H1 (cell line): Measurements from ENCODE around the gene TRIM65. TPM values are rescaled to one million over a fixed set of nuclear protein-coding genes. Genes with fewer than 3 reads are reported as not detected.

Experiments
- CTCF ChIA-PET: fragments of 300-600 bp; sonication (Branson Sonifier 250); formaldehyde crosslinking; loops from one replicate; lab custom pipeline; 2021; ENCODE audit not compliant: partially characterized antibody; lab: Charles Lee
- POLR2A ChIA-PET: fragments of 300-600 bp; sonication (Branson Sonifier 250); formaldehyde crosslinking; loops from one replicate; lab custom pipeline; 2021; ENCODE audit warnings: inconsistent platforms; ENCODE audit not compliant: partially characterized antibody; lab: Charles Lee
- DNase-seq, 2 experiments: peaks; one replicate each; pipeline versions ENCODE4 v3.0.0 to v3.0.0-alpha.2; 2010 to 2022; ENCODE audit warnings: low spot score in 2 of 2, low read depth in 1 of 2, mixed read lengths in 1 of 2
- FAIRE-seq: peaks from 2 replicates; lab custom pipeline; 2011; peaks lifted over from hg19 to GRCh38; lab: Jason Lieb, UNC
- H2AFZ ChIP-seq: 2 replicates; pipeline ENCODE4 v1.8.1; 2012; ENCODE audit warnings: low read length, inconsistent platforms
- H2AK5ac ChIP-seq: 2 replicates; pipeline ENCODE4 v1.6.1; 2013; ENCODE audit warnings: low read depth, low read length
- H2BK120ac ChIP-seq: replicated peaks from 2 replicates; pipeline ENCODE3; 2013; ENCODE audit warnings: low read depth, low read length, inconsistent platforms
- H2BK12ac ChIP-seq: 2 replicates; pipeline ENCODE4 v1.6.1; 2013; ENCODE audit warnings: low read depth, low read length
- H2BK15ac ChIP-seq: 2 replicates; pipeline ENCODE4 v1.6.1; 2013; ENCODE audit warnings: low read length
- H2BK20ac ChIP-seq: 2 replicates; pipeline ENCODE4 v1.6.1; 2013; ENCODE audit warnings: low read length
- H2BK5ac ChIP-seq: 2 replicates; pipeline ENCODE4 v1.6.1; 2013; ENCODE audit warnings: low read depth, low read length
- H3K14ac ChIP-seq: 2 replicates; pipeline ENCODE4 v1.6.1; 2013; ENCODE audit warnings: inconsistent platforms; ENCODE audit not compliant: insufficient read length
- H3K18ac ChIP-seq: 2 replicates; pipeline ENCODE4 v1.6.1; 2013; ENCODE audit warnings: low read length; ENCODE audit errors: extremely low read depth
- H3K23ac ChIP-seq: 2 replicates; pipeline ENCODE4 v1.6.1; 2013; ENCODE audit warnings: inconsistent platforms; ENCODE audit not compliant: insufficient read length
- H3K23me2 ChIP-seq: 2 replicates; pipeline ENCODE4 v1.6.1; 2013; ENCODE audit warnings: low read depth, low read length
- H3K27ac ChIP-seq: 2 replicates; pipeline ENCODE4 v1.6.1; 2011; ENCODE audit warnings: low read depth, low read length, inconsistent platforms
- H3K27me3 ChIP-seq, 4 experiments: replicated peaks in 1 of 4; 1 replicate in 1 of 4; 2 replicates in 3 of 4; pipeline versions ENCODE4 v1.6.1 to v1.8.1; 2011 to 2013; ENCODE audit warnings: low read length in 3 of 4, mild to moderate bottlenecking in 3 of 4, inconsistent platforms in 2 of 4, mixed read lengths in 2 of 4, moderate library complexity in 1 of 4; ENCODE audit not compliant: control insufficient read depth in 3 of 4, insufficient read depth in 3 of 4; ENCODE audit errors: extremely low read depth in 1 of 4
- H3K36me3 ChIP-seq, 4 experiments: 2 replicates each; pipeline versions ENCODE4 v1.6.1 to v1.8.1; 2011 to 2013; ENCODE audit warnings: mild to moderate bottlenecking in 4 of 4, low read length in 3 of 4, moderate library complexity in 2 of 4, control low read depth in 1 of 4, inconsistent platforms in 1 of 4; ENCODE audit not compliant: insufficient read depth in 4 of 4, control insufficient read depth in 2 of 4
- H3K4ac ChIP-seq: replicated peaks from 2 replicates; pipeline ENCODE3; 2013; ENCODE audit warnings: low read length, low read depth, mixed read lengths, inconsistent platforms; ENCODE audit not compliant: insufficient read length
- H3K4me1 ChIP-seq, 4 experiments: replicated peaks in 1 of 4; 1 replicate in 1 of 4; 2 replicates in 3 of 4; pipeline versions ENCODE4 v1.6.1 to v1.8.1; 2011 to 2013; ENCODE audit warnings: low read length in 3 of 4, inconsistent platforms in 2 of 4, mixed read lengths in 1 of 4; ENCODE audit not compliant: insufficient read depth in 4 of 4, control insufficient read depth in 3 of 4
- H3K4me2 ChIP-seq, 2 experiments: 2 replicates each; pipeline versions ENCODE4 v1.6.1 to v1.8.1; 2011 to 2013; ENCODE audit warnings: low read depth in 2 of 2, low read length in 2 of 2, control low read depth in 1 of 2, inconsistent platforms in 1 of 2, mild to moderate bottlenecking in 1 of 2; ENCODE audit not compliant: insufficient read depth in 1 of 2
- H3K4me3 ChIP-seq, 4 experiments: fragments of 200-600, 300-600 bp in 1 of 4; sonication (generic), shearing (Covaris generic), sonication (Bioruptor Twin) in 1 of 4; 2 replicates each; pipeline versions ENCODE4 v1.5.1 to v1.8.1; 2011 to 2016; ENCODE audit warnings: low read length in 4 of 4, low read depth in 3 of 4, control low read depth in 2 of 4, inconsistent platforms in 2 of 4, mild to moderate bottlenecking in 2 of 4, mixed read lengths in 1 of 4, moderate library complexity in 1 of 4; ENCODE audit not compliant: insufficient read depth in 2 of 4; ENCODE audit errors: extremely low read depth in 1 of 4
- H3K56ac ChIP-seq: replicated peaks from 2 replicates; pipeline ENCODE3; 2013; ENCODE audit warnings: low read depth, mild to moderate bottlenecking, mixed read lengths, low read length, inconsistent platforms; ENCODE audit not compliant: insufficient read length
- H3K79me1 ChIP-seq: 2 replicates; pipeline ENCODE4 v1.6.1; 2013; ENCODE audit warnings: low read depth, low read length, control low read depth
- H3K79me2 ChIP-seq, 2 experiments: 2 replicates each; pipeline versions ENCODE4 v1.6.1 to v1.8.1; 2012 to 2013; ENCODE audit warnings: low read length in 2 of 2, mild to moderate bottlenecking in 2 of 2, inconsistent platforms in 1 of 2; ENCODE audit not compliant: insufficient read depth in 2 of 2, control insufficient read depth in 1 of 2
- H3K9ac ChIP-seq, 4 experiments: replicated peaks in 1 of 4; 1 replicate in 1 of 4; 2 replicates in 3 of 4; pipeline versions ENCODE4 v1.6.1 to v1.8.1; 2011 to 2013; ENCODE audit warnings: low read depth in 3 of 4, low read length in 3 of 4, control low read depth in 2 of 4, mild to moderate bottlenecking in 2 of 4, moderate library complexity in 2 of 4, inconsistent platforms in 1 of 4; ENCODE audit errors: extremely low read depth in 1 of 4
- H3K9me3 ChIP-seq, 2 experiments: 2 replicates each; pipeline versions ENCODE4 v1.6.1 to v1.8.1; 2012 to 2013; ENCODE audit warnings: mild to moderate bottlenecking in 2 of 2, moderate library complexity in 2 of 2, control low read depth in 1 of 2, inconsistent platforms in 1 of 2, low read depth in 1 of 2, low read length in 1 of 2, mixed read lengths in 1 of 2; ENCODE audit not compliant: insufficient read depth in 2 of 2
- H4K20me1 ChIP-seq, 2 experiments: replicated peaks in 1 of 2; 2 replicates each; pipeline versions ENCODE3 to v1.8.1; 2011 to 2013; ENCODE audit warnings: inconsistent platforms in 2 of 2, low read length in 2 of 2, mild to moderate bottlenecking in 1 of 2; ENCODE audit not compliant: insufficient read depth in 2 of 2, control insufficient read depth in 1 of 2
- H4K5ac ChIP-seq: 2 replicates; pipeline ENCODE4 v1.6.1; 2013; ENCODE audit warnings: low read length, low read depth, mixed read lengths, inconsistent platforms; ENCODE audit not compliant: insufficient read length
- H4K8ac ChIP-seq: 2 replicates; pipeline ENCODE4 v1.8.0; 2013; ENCODE audit warnings: mild to moderate bottlenecking, moderate library complexity, low read length, inconsistent platforms; ENCODE audit not compliant: insufficient read depth; ENCODE audit errors: extremely low read depth
- H4K91ac ChIP-seq: replicated peaks from 2 replicates; pipeline ENCODE3; 2013; ENCODE audit warnings: low read length, mixed read lengths, inconsistent platforms; ENCODE audit not compliant: insufficient read length
- CREB1 ChIP-seq: IDR thresholded peaks from 2 replicates; pipeline ENCODE4 v1.6.1; 2012; ENCODE audit warnings: inconsistent platforms
- EGR1 ChIP-seq: IDR thresholded peaks from 2 replicates; pipeline ENCODE4 v1.6.1; 2011; ENCODE audit warnings: low read depth, low read length, borderline replicate concordance
- EZH2 ChIP-seq: fragments of 200-600 bp; sonication (generic); IDR thresholded peaks from 2 replicates; pipeline ENCODE4 v1.7.1; 2012; ENCODE audit warnings: low read depth, mild to moderate bottlenecking, moderate library complexity, low read length, inconsistent platforms; ENCODE audit not compliant: severe bottlenecking
- HDAC2 ChIP-seq, 2 experiments: fragments of 300-600 bp in 1 of 2; sonication (generic) in 1 of 2; IDR thresholded peaks; 2 replicates each; pipeline ENCODE4 v1.6.1; 2011 to 2012; ENCODE audit warnings: low read depth in 2 of 2, low read length in 2 of 2, mild to moderate bottlenecking in 2 of 2, moderate library complexity in 2 of 2, borderline replicate concordance in 1 of 2, inconsistent platforms in 1 of 2
- JUND ChIP-seq: IDR thresholded peaks from 2 replicates; pipeline ENCODE4 v1.6.1; 2011; ENCODE audit warnings: mild to moderate bottlenecking, improper control_type of control experiment, low read length
- MAFK ChIP-seq: IDR thresholded peaks from 2 replicates; pipeline ENCODE4 v1.6.1; 2012; ENCODE audit warnings: low read depth, mild to moderate bottlenecking, improper control_type of control experiment, low read length
- RNF2 ChIP-seq: fragments of 200-900, 300-1000 bp; sonication (generic); IDR thresholded peaks from 2 replicates; pipeline ENCODE4 v1.7.1; 2016; ENCODE audit warnings: borderline replicate concordance, low read depth, mild to moderate bottlenecking, antibody characterized with exemption, low read length; ENCODE audit not compliant: poor library complexity, severe bottlenecking; ENCODE audit errors: missing control alignments
- SAP30 ChIP-seq: fragments of 300-600 bp; sonication (generic); IDR thresholded peaks from 2 replicates; pipeline ENCODE4 v1.7.1; 2012; ENCODE audit warnings: low read length, moderate library complexity, mild to moderate bottlenecking, inconsistent platforms; ENCODE audit not compliant: insufficient read depth, insufficient replicate concordance
- SP2 ChIP-seq: IDR thresholded peaks from 2 replicates; pipeline ENCODE4 v1.6.1; 2012; ENCODE audit warnings: mild to moderate bottlenecking, low read length, inconsistent platforms
- SRF ChIP-seq: IDR thresholded peaks from 2 replicates; pipeline ENCODE4 v1.6.1; 2011; ENCODE audit warnings: mild to moderate bottlenecking, low read depth, low read length, moderate library complexity
- WGBS, 2 experiments: shearing (Covaris generic) in 1 of 2; methylation state at CpG; one replicate each; pipeline versions ENCODE4 v1.1.6 to v1.1.7; 2013 to 2015; ENCODE audit warnings: low lambda C conversion rate in 2 of 2, mixed read lengths in 2 of 2, inconsistent platforms in 1 of 2, low coverage in 1 of 2, missing lambda C conversion rate in 1 of 2; ENCODE audit not compliant: insufficient replicate concordance in 2 of 2, insufficient coverage in 1 of 2, insufficient read length in 1 of 2; ENCODE audit errors: extremely low coverage in 1 of 2, missing lambda C conversion rate in 1 of 2; 5-methylcytosine and 5-hydroxymethylcytosine counted together
- polyA plus RNA-seq, 7 experiments: library from polyadenylated mRNA; depleted of rRNA in 3 of 7; stranded (reverse) in 5 of 7; unstranded in 2 of 7; fragments of >200 nt in 5 of 7; fragments of 200-250 nt in 2 of 7; gene quantifications; 1 replicate in 5 of 7; 2 replicates in 1 of 7; 4 replicates in 1 of 7; pipeline versions ENCODE4 v1.2.1 to v1.2.3, GENCODE V29; 2011 to 2013; ENCODE audit warnings: missing spikeins in 2 of 7, mixed read lengths in 2 of 7
- total RNA-seq: library from RNA; stranded (reverse); fragmentation: NEBNext Ultra II Directional; extraction: Animal tissue kit (Norgen Biotek cat#: 25700); gene quantifications from 2 replicates; pipeline ENCODE4 v1.2.1, GENCODE V29; 2021

The TRIM65 gene
- total and polyA plus RNA-seq, 2 of the 8 experiments (the other 6 are each of a cell fraction or from before 2014, with no cell fraction given) = 21.2 to 48.6 TPM

- H3K4ac ChIP-seq = no peak overlapping the region
- no peak overlapping the region for H3K9ac ChIP-seq
- CTCF ChIA-PET = interaction anchor here (0.7 to 27.2 kb wide), 12 partner anchors 14 to 160 kb away, joined by 3 to 563 read pairs (median 6); partner anchors contain the start of genes UNK and WBP2
- TF ChIP-seq RNF2 (no peak), HDAC2 (IDR thresholded peaks at IDR 0.05; ENCODE audit: borderline replicate concordance in 1 of 2, low read depth in 2 of 2, low read length in 2 of 2) (no peak), MAFK (no peak), EGR1 (no peak), SAP30 (no peak), JUND (no peak), SP2 (no peak), EZH2 (no peak), SRF (no peak), CREB1 (no peak)
- H3K4me1 ChIP-seq = peaks cover 0 to 8% (median 6%) of the 10 kb centered on the region in 4 experiments; a peak in 4 of 7 replicates
- no peak overlapping the region for H2BK120ac ChIP-seq
- H2BK5ac ChIP-seq = peak overlapping the region; percentile 69; the same call in 1 of the 2 replicates
- H4K91ac ChIP-seq = no peak overlapping the region
- H4K8ac ChIP-seq = peak overlapping the region; percentile 4; the same call in 1 of the 2 replicates
- no peak overlapping the region for H3K56ac ChIP-seq
- H2BK15ac ChIP-seq = no peak overlapping the region
- H3K14ac ChIP-seq = no peak overlapping the region
- no peak overlapping the region for H3K23ac ChIP-seq
- WGBS, 2 experiments = 72% methylated on average over 2 of the region's 14 CpGs; no CpG with 5 or more reads in 1 of the 2 experiments
- H3K79me1 ChIP-seq = no peaks in the 10 kb centered on the region
- H3K23me2 ChIP-seq = no peaks in the 10 kb centered on the region
- no peaks in the 10 kb centered on the region for H3K9me3 ChIP-seq
- FAIRE-seq = no peak
- peak overlapping the region; percentile 95 for H3K18ac ChIP-seq
- peaks cover 2 to 20% (median 17%) of the 10 kb centered on the region in 4 experiments for H3K36me3 ChIP-seq
- H3K27ac ChIP-seq = no peak overlapping the region
- no peak for DNase-seq
- POLR2A ChIA-PET = interaction anchor here (1.0 to 4.3 kb wide), 7 partner anchors 11 to 65 kb away, joined by 3 to 36 read pairs (median 6); partner anchors contain the start of genes TRIM47 and WBP2
- no peak overlapping the region for H4K5ac ChIP-seq
- H2BK20ac ChIP-seq = no peak overlapping the region
- H3K4me2 ChIP-seq = no peak overlapping the region
- no peaks in the 10 kb centered on the region for H3K27me3 ChIP-seq
- no peak overlapping the region for H2AFZ ChIP-seq
- no peaks in the 10 kb centered on the region for H3K79me2 ChIP-seq
- no peak overlapping the region for H2AK5ac ChIP-seq
- peaks cover 4 to 5% of the 10 kb centered on the region in 2 experiments for H4K20me1 ChIP-seq
- no peak overlapping the region for H3K4me3 ChIP-seq
- no peak overlapping the region for H2BK12ac ChIP-seq
Observed at GRCh38 chr17:75844530-75845057, 52.2 kb downstream of the TRIM65 start.
